ENCODE results near the gene PXDN. TPM values are rescaled to one million over a fixed set of nuclear protein-coding genes. Genes with fewer than 3 reads are reported as not detected.

The PXDN gene
- total RNA-seq, 1 experiment from 2014 or later: 96.1 TPM

GRCh38 chr2:1652034-1652790 is 92.1 kb downstream of the PXDN start:
- intact Hi-C loops (cut with micrococcal nuclease): no loop called here
- Mint-ChIP-seq H3K27ac (ENCODE audit: low read depth, unreplicated experiment) (no peak overlapping the region), H3K27me3 (ENCODE audit: insufficient read depth, unreplicated experiment) (no peaks in the 10 kb centered on the region), H3K9me3 (ENCODE audit: unreplicated experiment) (no peaks in the 10 kb centered on the region), H3K4me1 (ENCODE audit: insufficient read depth, unreplicated experiment) (peaks cover 18% of the 10 kb centered on the region), H3K4me3 (ENCODE audit: unreplicated experiment) (no peak overlapping the region), H3K36me3 (ENCODE audit: insufficient read depth, unreplicated experiment) (peaks cover 58% of the 10 kb centered on the region)
- DNase-seq (ENCODE audit: unreplicated experiment): no peak
- no TSS peak for BruUV-seq (replicated peaks)
- CTCF ChIA-PET: interaction anchor here (0.5 to 1.8 kb wide), 5 partner anchors 13 to 90 kb away, joined by 3 to 4 read pairs (median 4); no protein-coding TSS in a partner anchor
- TF ChIP-seq CTCF (IDR thresholded peaks at IDR 0.05; ENCODE audit: unreplicated experiment): no peak
- POLR2A ChIA-PET: interaction anchor here (0.6 to 1.2 kb wide), 6 partner anchors 9 to 90 kb away, joined by 3 to 6 read pairs (median 4); no protein-coding TSS in a partner anchor

GRCh38 chr2:1651121-1652033 is 92.9 kb downstream of the PXDN start:
- Mint-ChIP-seq H3K36me3 (ENCODE audit: insufficient read depth, unreplicated experiment) (peaks cover 67% of the 10 kb centered on the region), H3K9me3 (ENCODE audit: unreplicated experiment) (no peaks in the 10 kb centered on the region), H3K4me1 (ENCODE audit: insufficient read depth, unreplicated experiment) (peaks cover 13% of the 10 kb centered on the region), H3K27me3 (ENCODE audit: insufficient read depth, unreplicated experiment) (no peaks in the 10 kb centered on the region), H3K4me3 (ENCODE audit: unreplicated experiment) (no peak overlapping the region), H3K27ac (ENCODE audit: low read depth, unreplicated experiment) (peak overlapping the region; percentile 21)
- ChIA-PET POLR2A (no interaction called here), CTCF (no interaction called here)
- no peak for TF ChIP-seq CTCF (IDR thresholded peaks at IDR 0.05; ENCODE audit: unreplicated experiment)
- intact Hi-C loops (cut with micrococcal nuclease): no loop called here
- no TSS peak for BruUV-seq (replicated peaks)
- no peak for DNase-seq (ENCODE audit: unreplicated experiment)

GRCh38 chr2:1650085-1650872 is 94.0 kb downstream of the PXDN start:
- H3K36me3 Mint-ChIP-seq (ENCODE audit: insufficient read depth, unreplicated experiment): peaks cover 73% of the 10 kb centered on the region

More at GRCh38 chr2:1650085-1650872, 94.0 kb downstream of the PXDN start:
- intact Hi-C loops (cut with micrococcal nuclease): no loop called here
- ChIA-PET CTCF (no interaction called here), POLR2A (interaction anchor here (0.6 kb wide), 1 partner anchor 25 kb away, joined by 3 read pairs; no protein-coding TSS in a partner anchor)
- TF ChIP-seq CTCF (IDR thresholded peaks at IDR 0.05; ENCODE audit: unreplicated experiment): no peak
- Mint-ChIP-seq H3K4me1 (ENCODE audit: insufficient read depth, unreplicated experiment) (peaks cover 13% of the 10 kb centered on the region), H3K4me3 (ENCODE audit: unreplicated experiment) (no peak overlapping the region), H3K27ac (ENCODE audit: low read depth, unreplicated experiment) (peak overlapping the region; percentile 21), H3K27me3 (ENCODE audit: insufficient read depth, unreplicated experiment) (no peaks in the 10 kb centered on the region), H3K9me3 (ENCODE audit: unreplicated experiment) (no peaks in the 10 kb centered on the region)
- no peak for DNase-seq (ENCODE audit: unreplicated experiment)
- BruUV-seq (replicated peaks): no TSS peak
